Measurements from ENCODE around the gene RNF130. TPM values are rescaled to one million over a fixed set of nuclear protein-coding genes. Genes with fewer than 3 reads are reported as not detected.

RNF130 gene
- total and polyA plus RNA-seq, 4 donors = 24.9 to 93.1 (median 51.4) TPM

- no peaks in the 10 kb centered on the region for H3K27me3 ChIP-seq (ENCODE audit: control insufficient read depth in 4 of 4, insufficient read depth in 4 of 4, low read length in 3 of 4)
Observed at GRCh38 chr5:180113660-180114303, 42.2 kb upstream of the RNF130 start.

GRCh38 chr5:180112181-180112861 lies 40.8 kb upstream of the RNF130 start:
- Histone ChIP-seq H3K4me1 (ENCODE audit: control insufficient read depth in 4 of 4, insufficient read depth in 4 of 4, low read length in 3 of 4) (no peaks in the 10 kb centered on the region), H3K27me3 (ENCODE audit: control insufficient read depth in 4 of 4, insufficient read depth in 4 of 4, low read length in 3 of 4) (no peaks in the 10 kb centered on the region), H3K9me3 (ENCODE audit: control insufficient read depth in 4 of 4, low read length in 3 of 4) (peaks cover 0 to 2% (median 0%) of the 10 kb centered on the region in 4 donors), H3K9ac (ENCODE audit: low read depth in 1 of 2, low read length in 2 of 2) (no peak overlapping the region), H3K36me3 (ENCODE audit: control insufficient read depth in 4 of 4, insufficient read depth in 3 of 4, low read depth in 1 of 4, low read length in 3 of 4) (no peaks in the 10 kb centered on the region), H3K4me3 (ENCODE audit: low read depth in 1 of 3, low read length in 3 of 3) (no peak overlapping the region), H3K27ac (ENCODE audit: low read depth in 1 of 2, low read length in 2 of 2) (no peak overlapping the region)
- no peak for DNase-seq (ENCODE audit: low spot score)
- 86% methylated on average over 15 of the region's 15 CpGs for WGBS
- TF ChIP-seq FOXA2 (IDR thresholded peaks at IDR 0.05) (no peak), ZBTB33 (IDR thresholded peaks at IDR 0.05) (no peak), REST (IDR thresholded peaks at IDR 0.05) (no peak), SP1 (IDR thresholded peaks at IDR 0.05) (no peak), TAF1 (conservative IDR thresholded peaks at IDR 0.05) (no peak), HNF4G (IDR thresholded peaks at IDR 0.05) (no peak), RXRA (IDR thresholded peaks at IDR 0.05) (no peak)

More at GRCh38 chr5:180113660-180114303, 42.2 kb upstream of the RNF130 start:
- no peaks in the 10 kb centered on the region for H3K36me3 ChIP-seq (ENCODE audit: control insufficient read depth in 4 of 4, insufficient read depth in 3 of 4, low read depth in 1 of 4, low read length in 3 of 4)
- H3K27ac ChIP-seq (ENCODE audit: low read depth in 1 of 2, low read length in 2 of 2) = no peak overlapping the region
- no peak overlapping the region for H3K9ac ChIP-seq (ENCODE audit: low read depth in 1 of 2, low read length in 2 of 2)
- DNase-seq (ENCODE audit: low spot score) = no peak
- TF ChIP-seq FOXA2 (IDR thresholded peaks at IDR 0.05) (no peak), MAX (IDR thresholded peaks at IDR 0.05) (no peak), ZBTB33 (IDR thresholded peaks at IDR 0.05) (no peak), REST (IDR thresholded peaks at IDR 0.05) (no peak), RXRA (IDR thresholded peaks at IDR 0.05) (no peak), NR2F2 (IDR thresholded peaks at IDR 0.05) (no peak)
- TF ChIP-seq, protein P1, sequence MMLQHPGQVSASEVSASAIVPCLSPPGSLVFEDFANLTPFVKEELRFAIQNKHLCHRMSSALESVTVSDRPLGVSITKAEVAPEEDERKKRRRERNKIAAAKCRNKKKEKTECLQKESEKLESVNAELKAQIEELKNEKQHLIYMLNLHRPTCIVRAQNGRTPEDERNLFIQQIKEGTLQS (IDR thresholded peaks at IDR 0.05) = no peak
- H3K4me3 ChIP-seq (ENCODE audit: low read depth in 1 of 3, low read length in 3 of 3) = no peak overlapping the region
- no peaks in the 10 kb centered on the region for H3K9me3 ChIP-seq (ENCODE audit: control insufficient read depth in 4 of 4, low read length in 3 of 4)
- H3K4me1 ChIP-seq (ENCODE audit: control insufficient read depth in 4 of 4, insufficient read depth in 4 of 4, low read length in 3 of 4) = no peaks in the 10 kb centered on the region
- 92% methylated on average over 23 of the region's 23 CpGs for WGBS
